HG02852 (cell line): ENCODE results near the gene CTNNA2.

ENCODE experiments used
- ATAC-seq: cut with Tn5 transposase; IDR thresholded peaks from one replicate; pipeline ENCODE4 v1.9.1; 2021; ENCODE audit warnings: mild to moderate bottlenecking, moderate library complexity; ENCODE audit not compliant: unreplicated experiment

CTNNA2 gene

DNA sequence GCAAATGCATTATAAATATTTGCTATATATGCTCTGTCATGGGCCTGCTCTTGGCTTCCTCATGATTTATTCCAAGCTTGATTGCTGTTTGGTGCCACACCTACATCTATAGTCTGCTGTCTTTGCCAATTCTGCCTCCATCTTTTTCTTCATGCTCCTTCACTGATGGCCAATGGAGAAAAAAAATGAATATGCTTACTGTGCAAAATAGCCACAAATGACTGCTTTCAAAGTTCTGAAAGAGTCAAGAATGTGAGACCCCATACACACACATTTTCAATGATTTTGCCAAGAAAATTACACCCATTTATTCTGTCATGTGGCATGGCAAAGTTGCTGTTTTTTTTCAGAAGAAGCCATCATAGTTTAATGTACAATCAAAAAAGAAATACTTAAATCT is 1097.3 kb downstream of the CTNNA2 start:
- ATAC-seq, result no peak

DNA sequence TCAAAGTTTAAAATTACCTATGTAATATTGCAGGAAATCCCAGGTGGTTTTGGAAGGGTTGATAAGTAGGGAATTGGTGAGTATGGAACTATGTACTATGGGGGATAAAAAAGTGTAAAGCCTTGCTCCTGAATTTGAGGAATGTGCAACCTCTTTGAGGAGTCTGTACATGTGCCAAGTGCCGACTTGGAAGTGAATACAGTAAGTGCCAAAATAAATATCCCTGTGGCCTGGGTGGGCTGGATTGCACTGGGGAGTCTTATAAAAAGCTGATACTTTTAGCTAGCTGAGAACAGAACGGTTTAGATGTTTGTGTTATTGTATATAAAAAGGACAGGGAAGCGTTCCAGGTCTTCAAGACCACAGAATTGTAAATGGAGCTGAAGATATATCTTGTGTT is 1108.8 kb downstream of the CTNNA2 start:
- no peak for ATAC-seq

DNA sequence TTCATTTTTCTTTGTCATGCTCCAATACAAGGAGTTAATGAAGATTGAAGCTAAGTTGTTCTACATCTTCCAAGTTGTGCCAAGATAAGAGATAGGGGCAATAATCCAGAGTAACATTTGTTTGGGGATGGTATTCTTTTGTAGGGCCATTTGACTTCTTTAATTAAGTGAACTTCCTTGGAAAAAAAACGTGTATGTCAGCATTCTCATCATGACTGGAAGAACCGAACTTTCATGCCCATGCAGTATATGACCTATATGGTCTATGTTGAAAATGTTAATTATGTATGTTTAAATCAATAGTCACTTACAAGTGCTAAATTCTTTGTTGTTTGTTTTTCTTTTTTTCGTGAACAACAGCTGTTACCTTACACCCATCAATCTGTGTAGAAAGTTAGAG is 1111.2 kb downstream of the CTNNA2 start:
- no peak for ATAC-seq

DNA sequence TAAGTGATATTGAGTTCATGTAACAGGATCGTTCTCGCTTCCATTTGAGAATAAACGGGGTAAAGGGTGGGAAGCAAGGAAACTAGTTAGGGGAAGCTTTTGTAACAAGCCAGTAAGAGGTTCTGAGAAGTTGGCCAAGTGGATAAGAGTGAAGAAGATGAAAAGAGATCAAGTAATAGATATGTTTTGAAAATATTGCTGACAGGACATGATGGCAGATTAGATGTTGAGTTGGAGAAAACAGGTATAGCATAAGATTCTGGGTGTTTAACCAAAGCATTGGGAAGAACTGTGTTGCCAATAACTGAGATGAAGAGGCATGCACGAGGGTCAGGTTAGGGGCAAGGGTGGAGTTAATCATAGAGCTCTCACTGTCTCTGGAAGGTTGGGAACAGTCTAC is 1121.7 kb downstream of the CTNNA2 start:
- ATAC-seq, result no peak

DNA sequence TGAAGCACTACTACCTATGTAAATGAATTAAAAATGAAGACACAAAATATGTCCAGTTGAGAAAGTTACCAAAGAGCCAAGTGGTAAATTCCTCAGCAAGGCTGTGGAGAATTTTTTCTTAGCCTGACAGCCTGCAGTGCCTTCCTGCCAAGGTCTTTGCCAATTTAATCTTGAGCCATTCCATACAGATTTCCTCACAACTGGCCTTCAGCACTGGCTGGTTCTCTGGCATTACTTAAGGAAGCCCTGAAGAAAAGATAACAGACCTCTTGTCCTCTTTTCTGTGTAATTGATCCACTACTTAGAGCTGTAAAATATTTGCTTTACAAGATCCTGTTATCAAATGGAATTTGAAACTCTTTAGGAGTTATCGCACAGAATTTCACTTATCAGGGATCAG is 1125.9 kb downstream of the CTNNA2 start:
- ATAC-seq, result no peak

DNA sequence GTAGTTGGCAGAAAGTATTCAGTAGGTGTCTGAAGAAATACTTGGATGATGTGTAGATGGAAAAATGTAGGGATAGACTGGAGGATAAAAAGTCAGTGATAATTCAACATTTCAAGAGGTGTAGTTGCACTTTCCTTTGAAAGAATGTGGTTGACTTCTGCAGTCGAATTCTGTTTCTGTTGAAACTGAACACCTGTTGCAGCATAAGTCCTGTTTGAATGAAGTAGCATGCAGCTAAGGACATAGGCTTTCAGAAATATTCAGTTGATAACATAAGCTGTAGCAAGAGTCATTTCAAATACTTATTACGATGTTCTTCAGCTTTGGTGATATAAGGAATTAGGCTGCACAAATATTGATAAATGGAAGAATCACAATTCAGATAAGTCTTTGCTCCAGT is 1129.6 kb downstream of the CTNNA2 start:
- no peak for ATAC-seq

DNA sequence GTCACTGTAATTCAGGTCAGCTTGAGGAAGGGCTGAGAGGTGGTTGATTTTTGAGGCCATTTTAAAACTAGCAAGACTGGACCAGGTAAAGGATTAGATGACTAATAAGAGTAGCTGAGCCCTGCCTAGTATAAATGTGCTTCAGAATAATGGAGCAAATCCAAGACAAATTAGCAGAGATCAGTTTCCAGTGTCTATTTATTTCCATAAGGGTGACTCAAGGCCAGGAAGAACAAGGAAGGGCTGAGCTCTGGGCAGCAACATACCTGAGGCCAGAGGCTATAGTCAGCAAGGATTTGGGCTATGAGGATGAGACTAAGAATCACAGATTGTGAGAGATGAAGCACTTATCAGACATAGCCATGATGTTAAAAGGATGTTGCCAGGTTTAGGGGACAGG is 1130.7 kb downstream of the CTNNA2 start:
- ATAC-seq, result no peak

DNA sequence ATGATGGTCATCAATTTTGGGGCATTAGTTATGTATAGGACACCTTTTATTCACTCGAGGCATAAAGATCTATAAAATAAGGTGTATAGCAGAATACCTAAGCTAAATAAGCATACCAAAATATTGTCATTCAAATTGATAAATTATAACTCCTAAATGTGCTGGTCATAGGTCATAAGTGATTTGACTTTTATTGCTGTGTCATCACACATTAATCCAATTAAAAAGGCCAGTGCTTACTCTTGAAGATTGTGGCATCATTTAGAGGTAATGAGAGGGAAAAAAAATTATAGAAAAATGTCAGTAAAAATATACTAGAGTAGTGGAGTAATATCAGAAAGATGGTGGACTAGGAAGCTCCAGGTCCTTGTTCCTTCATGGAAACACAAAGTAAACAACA is 1138.6 kb downstream of the CTNNA2 start:
- ATAC-seq, result no peak

DNA sequence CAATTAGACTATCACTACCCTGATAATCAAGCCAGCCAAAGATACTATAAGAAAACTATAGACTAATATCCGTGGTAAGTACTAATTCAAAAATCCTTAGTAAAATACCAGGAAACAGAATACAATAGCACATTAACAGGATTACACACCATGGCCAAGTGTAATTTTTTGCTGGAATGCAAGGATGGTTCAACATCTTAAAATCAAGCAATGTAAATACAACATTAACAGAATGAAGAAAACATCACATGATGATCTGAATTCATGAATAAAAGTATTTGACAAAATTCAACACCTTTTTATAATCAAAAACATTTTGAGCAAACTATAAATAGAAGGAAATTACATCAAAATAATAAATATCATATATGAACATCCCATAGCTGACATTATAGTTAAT is 1142.4 kb downstream of the CTNNA2 start:
- ATAC-seq, result no peak

DNA sequence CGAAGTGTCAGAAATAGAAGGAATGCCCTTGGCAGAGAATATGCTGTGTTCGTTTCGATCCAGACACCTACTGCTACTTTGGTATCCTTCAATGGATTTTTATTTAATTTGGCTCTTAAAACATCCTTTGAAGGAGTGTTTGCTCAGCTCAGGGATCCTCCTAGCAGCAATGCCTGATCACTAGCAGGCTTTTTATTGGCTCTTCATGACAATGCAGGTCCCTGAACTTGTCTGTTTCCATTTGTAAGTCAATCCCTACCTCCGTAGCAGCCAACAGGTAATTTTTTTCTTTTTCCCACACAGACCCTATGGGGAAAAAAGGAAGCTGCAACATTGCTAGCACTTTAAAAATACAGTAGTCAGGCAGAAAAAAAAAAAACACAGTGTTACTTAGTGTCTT is 1157.9 kb downstream of the CTNNA2 start:
- no peak for ATAC-seq

DNA sequence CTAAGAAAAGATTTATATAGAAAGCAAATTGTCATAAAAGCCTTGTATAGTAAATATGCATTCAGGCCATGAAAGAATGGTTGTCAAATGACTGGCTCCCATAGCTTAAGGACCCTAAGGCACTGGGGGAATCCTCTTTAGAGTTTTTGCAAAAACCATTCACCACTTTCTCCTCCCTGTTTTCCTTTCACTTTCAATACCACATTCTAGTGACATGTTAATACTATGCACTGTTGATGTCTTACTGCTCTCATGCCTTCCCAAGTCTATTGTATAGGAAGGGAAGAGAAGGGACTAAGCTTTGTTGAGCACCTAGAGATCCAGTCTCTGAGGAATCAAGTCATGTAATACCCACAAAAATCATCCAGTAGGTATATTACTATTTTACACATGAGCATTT is 1174.7 kb downstream of the CTNNA2 start:
- no peak for ATAC-seq

DNA sequence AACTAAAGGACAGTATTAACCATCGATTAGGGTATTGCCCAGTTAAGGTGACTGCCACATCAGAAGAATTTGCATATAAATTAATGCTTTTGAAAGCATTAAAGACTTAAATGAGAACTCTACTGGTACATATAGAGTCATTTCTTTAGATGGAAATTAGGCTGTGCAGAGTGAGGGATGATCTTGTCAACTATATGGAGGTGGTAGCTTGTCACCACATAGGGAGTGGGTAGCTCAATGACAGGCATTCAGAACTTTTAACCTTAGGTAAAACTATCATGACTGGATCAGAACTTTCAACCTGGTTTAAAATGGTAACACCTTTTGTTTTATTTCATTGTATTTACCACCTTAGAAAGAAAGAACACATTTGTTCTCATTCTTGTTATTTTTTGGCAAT is 1176.3 kb downstream of the CTNNA2 start:
- no peak for ATAC-seq
